WTC11 (cell line): ENCODE results near the gene EPSTI1.

Experiments
- IRF2 ChIP-seq: sonication (generic); formaldehyde crosslinking; IDR thresholded peaks from 2 replicates; pipeline ENCODE4 v1.8.0; 2022; ENCODE audit warnings: low read depth, missing genetic modification reagents, borderline replicate concordance
- TP53 ChIP-seq: sonication (generic); formaldehyde crosslinking; IDR thresholded peaks from 2 replicates; pipeline ENCODE4 v1.8.1; 2023; ENCODE audit warnings: mild to moderate bottlenecking, missing genetic modification reagents
- ZNF121 ChIP-seq: sonication (generic); formaldehyde crosslinking; IDR thresholded peaks from 2 replicates; pipeline ENCODE4 v1.8.0; 2023; ENCODE audit warnings: missing genetic modification reagents
- ZNF138 ChIP-seq: sonication (generic); formaldehyde crosslinking; conservative IDR thresholded peaks from 2 replicates; pipeline ENCODE4 v1.8.1; 2022; ENCODE audit warnings: mild to moderate bottlenecking, moderate library complexity, missing genetic modification reagents
- TF ChIP-seq, protein P1 (sequence below): sonication (generic); formaldehyde crosslinking; IDR thresholded peaks from 2 replicates; pipeline ENCODE4 v1.8.1; 2023; ENCODE audit warnings: mild to moderate bottlenecking, missing genetic modification reagents, moderate library complexity
- TF ChIP-seq, protein P2 (sequence below): sonication (generic); formaldehyde crosslinking; IDR thresholded peaks from 2 replicates; pipeline ENCODE4 v1.8.0; 2022; ENCODE audit warnings: mild to moderate bottlenecking, missing genetic modification reagents
- TF ChIP-seq, protein P3 (sequence below): sonication (generic); formaldehyde crosslinking; conservative IDR thresholded peaks from 2 replicates; pipeline ENCODE4 v1.8.1; 2023; ENCODE audit warnings: mild to moderate bottlenecking, low read depth, missing genetic modification reagents, moderate library complexity
- TF ChIP-seq, protein P4 (sequence below): fragments of 200-600 bp; IDR thresholded peaks from 2 replicates; pipeline ENCODE4 v1.8.0; 2022; ENCODE audit warnings: antibody characterized with exemption
- TF ChIP-seq, protein P5 (sequence below): sonication (generic); formaldehyde crosslinking; IDR thresholded peaks from 2 replicates; pipeline ENCODE4 v1.8.0; 2022; ENCODE audit warnings: mild to moderate bottlenecking, missing genetic modification reagents

DNA sequence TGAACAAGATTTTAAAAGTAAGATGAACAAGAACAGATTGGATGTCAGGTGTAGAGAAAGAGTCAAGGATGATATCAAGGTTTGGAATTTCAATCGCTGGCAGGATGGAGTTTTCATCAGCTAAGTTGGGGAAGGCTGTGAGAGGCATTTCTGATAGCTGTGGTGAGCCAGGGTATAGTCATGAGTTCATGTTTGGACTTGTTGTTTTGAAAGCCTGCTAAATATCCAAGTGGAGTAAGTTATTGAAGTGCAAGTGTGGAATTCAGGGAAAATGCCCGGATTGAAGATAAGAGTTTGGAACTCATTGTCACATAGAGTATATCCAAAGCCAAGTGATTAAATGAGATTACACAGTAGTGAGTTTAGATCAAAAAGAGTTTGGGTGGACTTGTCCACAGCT is 11.0 kb upstream of the EPSTI1 start:
- TF ChIP-seq, protein P1, sequence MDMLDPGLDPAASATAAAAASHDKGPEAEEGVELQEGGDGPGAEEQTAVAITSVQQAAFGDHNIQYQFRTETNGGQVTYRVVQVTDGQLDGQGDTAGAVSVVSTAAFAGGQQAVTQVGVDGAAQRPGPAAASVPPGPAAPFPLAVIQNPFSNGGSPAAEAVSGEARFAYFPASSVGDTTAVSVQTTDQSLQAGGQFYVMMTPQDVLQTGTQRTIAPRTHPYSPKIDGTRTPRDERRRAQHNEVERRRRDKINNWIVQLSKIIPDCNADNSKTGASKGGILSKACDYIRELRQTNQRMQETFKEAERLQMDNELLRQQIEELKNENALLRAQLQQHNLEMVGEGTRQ, result no peak
- TF ChIP-seq, protein P2, sequence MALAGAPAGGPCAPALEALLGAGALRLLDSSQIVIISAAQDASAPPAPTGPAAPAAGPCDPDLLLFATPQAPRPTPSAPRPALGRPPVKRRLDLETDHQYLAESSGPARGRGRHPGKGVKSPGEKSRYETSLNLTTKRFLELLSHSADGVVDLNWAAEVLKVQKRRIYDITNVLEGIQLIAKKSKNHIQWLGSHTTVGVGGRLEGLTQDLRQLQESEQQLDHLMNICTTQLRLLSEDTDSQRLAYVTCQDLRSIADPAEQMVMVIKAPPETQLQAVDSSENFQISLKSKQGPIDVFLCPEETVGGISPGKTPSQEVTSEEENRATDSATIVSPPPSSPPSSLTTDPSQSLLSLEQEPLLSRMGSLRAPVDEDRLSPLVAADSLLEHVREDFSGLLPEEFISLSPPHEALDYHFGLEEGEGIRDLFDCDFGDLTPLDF, result no peak
- TF ChIP-seq ZNF121, result no peak
- TF ChIP-seq TP53 (CRISPR knock-in tag), result no peak
- TF ChIP-seq, protein P3, sequence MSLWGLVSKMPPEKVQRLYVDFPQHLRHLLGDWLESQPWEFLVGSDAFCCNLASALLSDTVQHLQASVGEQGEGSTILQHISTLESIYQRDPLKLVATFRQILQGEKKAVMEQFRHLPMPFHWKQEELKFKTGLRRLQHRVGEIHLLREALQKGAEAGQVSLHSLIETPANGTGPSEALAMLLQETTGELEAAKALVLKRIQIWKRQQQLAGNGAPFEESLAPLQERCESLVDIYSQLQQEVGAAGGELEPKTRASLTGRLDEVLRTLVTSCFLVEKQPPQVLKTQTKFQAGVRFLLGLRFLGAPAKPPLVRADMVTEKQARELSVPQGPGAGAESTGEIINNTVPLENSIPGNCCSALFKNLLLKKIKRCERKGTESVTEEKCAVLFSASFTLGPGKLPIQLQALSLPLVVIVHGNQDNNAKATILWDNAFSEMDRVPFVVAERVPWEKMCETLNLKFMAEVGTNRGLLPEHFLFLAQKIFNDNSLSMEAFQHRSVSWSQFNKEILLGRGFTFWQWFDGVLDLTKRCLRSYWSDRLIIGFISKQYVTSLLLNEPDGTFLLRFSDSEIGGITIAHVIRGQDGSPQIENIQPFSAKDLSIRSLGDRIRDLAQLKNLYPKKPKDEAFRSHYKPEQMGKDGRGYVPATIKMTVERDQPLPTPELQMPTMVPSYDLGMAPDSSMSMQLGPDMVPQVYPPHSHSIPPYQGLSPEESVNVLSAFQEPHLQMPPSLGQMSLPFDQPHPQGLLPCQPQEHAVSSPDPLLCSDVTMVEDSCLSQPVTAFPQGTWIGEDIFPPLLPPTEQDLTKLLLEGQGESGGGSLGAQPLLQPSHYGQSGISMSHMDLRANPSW (CRISPR knock-in tag), result no peak
- TF ChIP-seq, protein P4, sequence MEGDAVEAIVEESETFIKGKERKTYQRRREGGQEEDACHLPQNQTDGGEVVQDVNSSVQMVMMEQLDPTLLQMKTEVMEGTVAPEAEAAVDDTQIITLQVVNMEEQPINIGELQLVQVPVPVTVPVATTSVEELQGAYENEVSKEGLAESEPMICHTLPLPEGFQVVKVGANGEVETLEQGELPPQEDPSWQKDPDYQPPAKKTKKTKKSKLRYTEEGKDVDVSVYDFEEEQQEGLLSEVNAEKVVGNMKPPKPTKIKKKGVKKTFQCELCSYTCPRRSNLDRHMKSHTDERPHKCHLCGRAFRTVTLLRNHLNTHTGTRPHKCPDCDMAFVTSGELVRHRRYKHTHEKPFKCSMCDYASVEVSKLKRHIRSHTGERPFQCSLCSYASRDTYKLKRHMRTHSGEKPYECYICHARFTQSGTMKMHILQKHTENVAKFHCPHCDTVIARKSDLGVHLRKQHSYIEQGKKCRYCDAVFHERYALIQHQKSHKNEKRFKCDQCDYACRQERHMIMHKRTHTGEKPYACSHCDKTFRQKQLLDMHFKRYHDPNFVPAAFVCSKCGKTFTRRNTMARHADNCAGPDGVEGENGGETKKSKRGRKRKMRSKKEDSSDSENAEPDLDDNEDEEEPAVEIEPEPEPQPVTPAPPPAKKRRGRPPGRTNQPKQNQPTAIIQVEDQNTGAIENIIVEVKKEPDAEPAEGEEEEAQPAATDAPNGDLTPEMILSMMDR, result no peak
- TF ChIP-seq, protein P5, sequence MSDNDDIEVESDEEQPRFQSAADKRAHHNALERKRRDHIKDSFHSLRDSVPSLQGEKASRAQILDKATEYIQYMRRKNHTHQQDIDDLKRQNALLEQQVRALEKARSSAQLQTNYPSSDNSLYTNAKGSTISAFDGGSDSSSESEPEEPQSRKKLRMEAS (CRISPR knock-in tag), result no peak
- no peak for TF ChIP-seq IRF2
- no peak for TF ChIP-seq ZNF138 (CRISPR knock-in tag)
